ENCODE data around the gene CXCR6.

DNA sequence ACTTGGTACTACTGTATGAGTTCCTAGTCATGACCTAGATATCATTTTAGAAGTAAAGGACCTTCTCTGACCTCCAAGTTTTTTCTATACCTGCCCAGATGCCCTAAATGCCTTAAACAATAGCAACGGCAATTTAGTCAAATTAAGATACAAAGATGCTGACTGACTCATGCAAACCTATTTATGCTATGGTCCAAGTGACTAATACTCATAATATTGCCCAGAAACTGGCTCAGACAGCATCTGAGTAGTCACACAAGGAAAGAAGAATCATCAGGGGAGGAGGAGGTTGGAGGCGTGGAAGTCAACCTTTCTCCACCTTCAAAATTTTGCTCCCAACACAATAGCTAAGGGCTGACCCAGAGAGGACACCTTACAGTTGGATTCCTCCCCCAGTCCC, 45.5 kb downstream of the CXCR6 start:
- TF ChIP-seq POLR2A (IDR thresholded peaks at IDR 0.05; ENCODE audit: low read length) (no peak), GATA1 (IDR thresholded peaks at IDR 0.05; ENCODE audit: low read depth, low read length) (no peak)
